Stimulated activated CD4-positive, alpha-beta T cell treated with anti-CD3 and anti-CD28 coated beads, Interleukin-12 subunit alpha, Interleukin-12 subunit beta, amount 100 ng/mL, for 24 hours (primary cell): ENCODE results near the gene FMN2.

ENCODE experiments used
- DNase-seq, 2 experiments: peaks; one replicate each; pipeline ENCODE4 v3.0.0-alpha.2; 2020; ENCODE audit warnings: low read depth in 2 of 2

The FMN2 gene

DNA sequence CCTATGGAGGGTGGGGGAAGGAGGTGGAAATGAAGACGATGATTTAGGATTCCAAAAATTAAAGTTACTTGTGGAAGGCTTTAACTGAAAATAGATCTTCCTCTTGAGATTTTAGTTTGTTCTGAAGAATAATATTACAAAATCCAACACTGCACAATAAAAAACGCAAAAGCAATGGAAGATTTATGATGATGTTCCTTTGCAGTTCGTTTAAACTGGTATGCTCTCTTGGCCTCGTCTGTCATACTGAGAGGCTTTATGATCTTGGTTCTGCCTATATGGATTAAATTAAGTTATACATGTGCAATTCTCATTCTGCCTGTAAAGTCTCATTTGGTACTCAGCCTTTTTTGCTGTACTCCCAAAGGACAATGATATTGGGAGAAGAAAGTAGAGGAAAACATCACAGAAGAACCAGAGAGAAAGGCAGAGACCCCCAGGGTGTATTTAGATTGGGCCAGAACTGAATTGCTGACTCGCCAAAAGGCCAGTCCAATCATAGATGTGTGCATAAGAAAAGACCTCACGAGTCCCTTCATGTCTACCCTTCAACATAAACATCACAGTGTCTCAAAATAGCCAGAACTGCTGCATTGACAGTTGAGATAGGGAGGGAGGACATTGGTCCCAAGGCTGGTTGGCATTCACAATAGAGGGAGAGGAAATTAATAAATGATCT, 331.7 kb downstream of the FMN2 start:
- DNase-seq, result no peak

DNA sequence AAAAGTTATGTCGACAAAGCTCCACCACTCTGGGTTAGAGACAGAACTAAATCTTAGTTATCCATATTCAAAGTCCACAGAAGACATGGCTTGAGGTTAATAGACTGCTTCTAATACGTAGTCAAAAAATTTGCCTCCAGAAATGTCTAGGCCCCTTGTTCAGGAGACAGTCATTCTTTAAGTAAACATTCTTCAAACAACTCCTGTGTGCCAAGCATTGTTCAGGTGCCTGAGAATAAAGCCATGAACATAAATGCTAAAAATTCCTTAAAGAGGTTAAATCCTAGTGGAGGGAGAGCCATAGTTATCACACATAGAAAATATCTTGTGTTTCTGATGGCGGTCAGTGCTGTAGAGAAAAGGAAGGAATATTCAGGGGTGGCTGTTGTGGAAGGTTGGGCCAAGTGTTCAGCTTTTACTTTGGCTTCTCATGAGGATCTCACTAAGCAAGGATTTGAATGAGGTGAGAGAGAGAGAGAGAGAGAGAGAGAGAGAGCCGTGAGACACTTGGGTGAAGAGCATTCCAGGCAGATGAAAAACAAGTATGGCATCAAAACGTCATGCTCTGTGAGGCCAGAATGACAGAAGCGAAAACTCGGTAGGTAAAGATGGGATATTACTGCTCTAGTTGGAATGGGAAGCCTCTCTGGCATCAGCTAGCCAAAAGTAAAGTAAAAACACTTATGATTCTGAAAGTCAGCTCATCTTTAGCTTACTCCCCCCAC, 333.2 kb downstream of the FMN2 start:
- no peak for DNase-seq

DNA sequence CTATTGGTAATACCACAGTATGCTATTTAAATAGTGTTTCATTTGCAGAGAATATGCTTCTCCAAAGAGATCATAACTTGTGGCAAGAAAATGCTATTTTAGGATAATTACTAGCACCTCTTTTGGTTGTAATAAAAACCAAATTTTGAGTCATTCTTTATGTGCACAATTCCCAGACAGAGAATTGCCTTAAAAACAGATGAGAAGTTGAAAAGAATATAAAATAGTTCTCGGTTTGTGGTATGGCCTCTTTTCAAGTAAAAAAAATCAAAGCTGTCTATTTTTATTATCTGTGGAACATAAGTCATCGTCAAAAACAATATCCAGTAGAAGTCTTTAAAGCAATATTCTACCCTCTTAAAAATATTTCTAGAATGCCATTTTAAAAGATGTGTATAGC, 334.4 kb downstream of the FMN2 start:
- DNase-seq, result no peak

DNA sequence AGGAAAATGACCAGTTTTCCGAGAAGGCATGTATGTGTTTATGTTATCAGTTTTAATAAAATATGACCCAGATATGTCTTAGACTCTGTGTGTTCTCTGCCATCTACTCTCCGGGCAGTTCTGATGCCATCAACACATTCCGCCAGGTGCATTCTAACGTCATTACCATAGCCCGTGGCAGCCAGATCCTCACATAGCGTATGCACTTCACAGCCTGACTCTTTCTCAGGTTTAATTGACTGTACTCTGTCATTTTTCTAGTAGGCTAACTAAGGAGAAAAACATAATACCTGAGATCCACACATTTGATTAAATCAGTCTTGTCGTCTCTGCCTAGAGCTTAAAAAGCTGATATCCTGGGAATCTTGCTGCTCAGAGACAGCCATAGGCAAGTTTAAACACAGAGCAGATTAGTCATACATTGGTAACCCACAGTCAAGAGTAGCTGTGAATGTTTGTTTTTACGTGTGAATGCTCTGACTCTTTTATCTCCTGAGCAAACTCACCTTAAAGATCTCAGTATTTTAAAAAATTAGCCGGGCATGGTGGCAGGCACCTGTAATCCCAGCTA, 344.4 kb downstream of the FMN2 start:
- DNase-seq, result no peak

DNA sequence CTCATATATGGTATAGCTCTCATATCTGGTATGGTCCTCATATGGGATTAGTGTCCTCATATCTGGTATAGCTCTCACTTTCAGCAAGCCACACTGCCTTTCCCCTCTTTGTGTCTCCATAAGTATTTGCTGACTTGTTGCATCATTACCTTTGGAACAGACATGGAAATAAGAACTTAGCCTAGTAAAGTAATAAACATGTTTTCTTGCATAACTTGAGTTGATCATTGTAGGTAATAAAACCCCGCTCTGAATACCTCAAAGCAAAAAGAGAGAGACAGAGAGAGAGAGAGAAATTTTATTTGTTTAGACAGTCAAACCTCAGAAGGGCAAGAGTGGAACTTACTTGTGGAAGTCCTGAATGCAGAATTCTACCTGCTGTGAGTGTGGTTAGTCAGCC, 350.0 kb downstream of the FMN2 start:
- no peak for DNase-seq

DNA sequence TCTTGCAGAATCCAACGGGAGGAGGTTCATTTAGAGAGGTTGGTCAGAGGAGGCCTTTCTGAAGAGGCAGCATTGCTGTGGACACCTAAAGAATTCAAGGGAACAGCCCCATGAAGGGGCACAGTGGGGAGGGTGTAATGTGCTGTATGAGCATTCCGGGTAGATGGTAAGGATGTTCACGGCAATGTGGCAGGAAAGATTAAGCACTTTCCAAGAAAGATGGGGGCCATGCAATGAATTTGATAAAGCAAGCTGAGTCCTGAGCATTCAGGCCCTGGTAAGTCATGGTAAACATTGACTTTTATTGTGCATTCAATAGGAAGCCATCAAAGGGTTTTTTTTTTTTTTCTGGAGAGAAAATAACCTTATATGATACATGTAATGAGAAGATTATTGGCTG, 353.7 kb downstream of the FMN2 start:
- no peak for DNase-seq

DNA sequence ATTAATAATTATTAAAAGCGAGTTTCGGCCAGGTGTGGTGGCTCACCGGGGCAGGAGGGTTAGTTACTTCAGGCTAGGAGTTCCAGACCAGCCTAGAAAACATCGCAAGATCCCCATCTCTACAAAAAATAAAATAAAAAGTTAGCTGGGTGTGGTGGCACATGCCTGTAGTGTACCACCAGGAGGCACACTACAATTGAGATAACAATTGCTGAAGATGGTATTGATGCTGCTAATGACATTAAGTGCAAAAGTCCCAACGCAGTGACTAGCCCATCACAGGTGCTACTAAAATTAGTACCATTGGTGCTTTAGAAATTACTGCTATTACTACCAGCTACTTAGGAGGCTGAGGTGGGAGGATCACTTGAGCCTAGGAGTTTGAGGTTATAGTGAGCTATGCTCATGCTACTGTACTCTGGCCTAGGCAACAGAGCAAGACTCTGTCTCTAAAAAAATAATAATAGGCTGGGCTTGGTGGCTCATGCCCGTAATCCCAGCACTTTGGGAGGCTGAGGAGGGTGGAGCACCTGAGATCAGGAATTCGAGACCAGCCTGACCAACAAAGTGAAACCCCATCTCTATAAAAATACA, 363.6 kb downstream of the FMN2 start:
- no peak for DNase-seq

DNA sequence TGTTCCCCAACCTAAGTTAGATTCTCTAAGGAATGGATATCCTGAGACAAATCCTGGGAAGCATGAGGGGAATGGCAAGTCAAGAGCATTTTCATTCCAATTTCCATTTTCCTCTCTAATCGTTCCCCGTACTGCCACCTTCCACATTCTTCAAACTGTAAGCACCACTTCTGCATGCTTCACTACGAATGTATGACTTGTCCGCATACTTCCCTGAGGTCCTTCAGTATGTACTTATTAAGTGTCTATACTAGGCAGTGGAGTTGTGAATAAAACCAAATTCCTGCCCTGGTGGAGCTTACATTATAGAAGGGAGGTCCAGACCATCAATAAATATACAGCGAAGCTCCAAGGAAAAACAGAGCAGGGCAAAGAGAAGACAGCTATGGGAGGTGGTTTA, 365.5 kb downstream of the FMN2 start:
- no peak for DNase-seq

DNA sequence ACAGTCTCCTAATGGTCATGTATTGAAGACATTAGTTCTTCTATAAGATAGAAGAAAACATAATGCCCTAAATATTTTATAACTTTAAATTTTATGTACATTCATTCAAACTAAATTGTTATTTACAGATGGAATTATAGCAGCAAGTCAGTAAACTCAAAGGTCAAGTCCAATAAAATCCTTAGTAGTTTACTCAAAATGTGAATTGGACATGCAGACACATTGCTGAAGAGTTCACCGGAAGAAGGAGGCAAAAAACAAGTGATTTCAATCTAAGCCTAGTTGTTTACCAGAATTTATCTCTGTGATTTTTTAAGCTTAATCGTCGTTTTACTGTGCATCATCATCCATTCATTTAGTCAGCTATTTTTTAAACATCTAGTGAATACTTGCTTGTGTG, 370.6 kb downstream of the FMN2 start:
- DNase-seq, result no peak

DNA sequence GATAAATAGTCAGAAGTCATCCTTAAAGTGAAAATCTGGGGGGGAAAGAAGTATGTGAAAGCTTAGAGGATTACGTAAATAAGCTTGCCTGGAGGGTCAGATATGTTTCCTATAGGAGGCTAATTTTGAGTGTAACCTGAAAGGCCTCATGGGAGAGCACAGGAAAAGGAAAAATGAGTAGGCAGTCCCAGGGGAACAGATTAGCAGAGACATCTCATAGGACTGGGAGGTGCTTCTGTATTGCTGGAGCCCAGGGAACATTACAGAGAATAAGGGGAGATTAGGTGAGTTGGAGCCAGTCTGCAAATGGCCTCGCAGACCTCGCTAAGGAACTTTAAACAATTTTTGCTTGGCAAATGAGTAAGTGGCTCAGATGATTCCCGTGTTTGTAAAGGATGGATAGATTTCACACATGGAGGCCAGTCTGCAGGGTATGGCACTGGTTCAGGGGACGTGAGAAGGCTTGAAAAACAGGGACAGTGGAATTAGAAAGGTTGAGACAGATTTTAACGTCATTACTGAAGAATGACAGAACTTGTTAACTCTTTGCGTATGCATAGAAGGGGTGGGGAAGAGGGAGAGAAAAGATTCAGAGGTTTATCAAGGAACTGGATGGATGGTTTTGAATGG, 371.2 kb downstream of the FMN2 start:
- DNase-seq, result no peak

DNA sequence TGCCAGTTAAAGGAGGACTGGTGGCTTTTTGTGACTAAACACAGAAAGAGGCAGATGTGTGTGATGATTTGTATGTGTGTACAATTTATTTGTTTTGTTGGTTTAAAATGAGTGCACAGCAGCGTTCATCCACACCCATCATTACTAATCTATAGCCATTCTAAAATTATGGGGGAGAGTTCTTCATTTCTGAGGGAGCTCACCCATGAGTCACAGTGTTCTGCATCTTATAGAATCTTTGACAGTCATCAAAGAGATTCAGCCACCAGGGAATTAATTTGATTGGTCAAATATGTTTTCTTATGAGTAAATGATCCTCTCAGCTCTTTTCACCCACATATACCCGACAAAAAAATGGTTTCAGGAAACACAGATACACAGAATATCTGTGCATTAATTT, 372.4 kb downstream of the FMN2 start:
- DNase-seq, result no peak

DNA sequence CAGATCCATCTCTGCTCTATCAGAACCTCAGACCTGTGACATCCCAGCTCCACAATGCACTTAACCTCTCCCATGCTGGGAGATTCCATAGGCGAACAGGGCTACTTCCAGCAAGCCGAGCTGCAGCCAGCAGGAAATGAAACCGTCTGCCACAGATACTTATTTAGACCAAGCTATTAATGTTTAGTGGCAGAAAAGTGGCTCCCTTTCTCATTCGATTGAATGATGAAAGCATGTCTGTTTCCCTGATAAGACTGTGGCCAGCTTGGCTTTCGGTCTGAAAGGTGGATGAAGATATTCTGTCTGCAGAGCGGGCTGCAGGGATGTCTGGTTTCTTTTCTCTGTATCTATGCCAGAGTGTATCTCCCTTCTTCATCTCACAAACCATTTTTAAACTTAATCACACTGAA, 373.9 kb downstream of the FMN2 start:
- no peak for DNase-seq

DNA sequence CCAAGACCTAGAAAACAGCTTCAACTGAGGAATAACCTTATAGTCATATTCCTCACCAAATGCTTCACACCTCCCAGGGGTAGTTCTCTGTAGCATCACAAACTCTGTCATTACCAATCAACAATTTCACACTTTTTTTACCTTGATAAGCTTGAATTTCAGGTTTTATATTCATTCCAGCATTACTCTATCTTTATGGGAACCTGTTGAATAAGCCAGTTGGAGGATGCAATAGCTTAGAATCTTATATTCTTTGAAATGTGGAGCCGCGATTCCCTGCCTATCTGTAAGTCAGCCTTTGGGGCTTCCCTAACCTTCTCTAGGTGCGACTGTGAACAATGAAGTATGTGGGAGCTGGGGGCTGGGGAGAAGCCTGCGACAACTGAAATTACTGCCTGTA, 374.8 kb downstream of the FMN2 start:
- DNase-seq, result no peak

DNA sequence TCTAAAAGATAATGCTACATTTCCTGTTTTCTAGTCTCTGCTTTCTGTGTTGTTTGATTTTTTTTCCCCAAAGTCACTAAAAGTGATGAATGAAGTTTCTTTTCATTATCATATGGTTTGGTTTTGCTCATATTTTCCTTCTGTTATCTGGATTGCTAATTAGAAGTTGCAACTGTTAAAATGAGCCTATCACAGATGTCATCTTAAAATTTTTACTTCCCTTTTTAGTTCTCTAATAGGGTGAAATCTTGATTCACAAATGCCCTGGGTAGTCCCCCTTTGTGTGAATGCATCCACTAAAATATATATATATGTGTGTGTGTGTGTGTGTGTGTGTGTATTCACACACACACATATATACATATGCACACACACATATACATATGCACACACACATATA, 376.2 kb downstream of the FMN2 start:
- DNase-seq, result no peak

DNA sequence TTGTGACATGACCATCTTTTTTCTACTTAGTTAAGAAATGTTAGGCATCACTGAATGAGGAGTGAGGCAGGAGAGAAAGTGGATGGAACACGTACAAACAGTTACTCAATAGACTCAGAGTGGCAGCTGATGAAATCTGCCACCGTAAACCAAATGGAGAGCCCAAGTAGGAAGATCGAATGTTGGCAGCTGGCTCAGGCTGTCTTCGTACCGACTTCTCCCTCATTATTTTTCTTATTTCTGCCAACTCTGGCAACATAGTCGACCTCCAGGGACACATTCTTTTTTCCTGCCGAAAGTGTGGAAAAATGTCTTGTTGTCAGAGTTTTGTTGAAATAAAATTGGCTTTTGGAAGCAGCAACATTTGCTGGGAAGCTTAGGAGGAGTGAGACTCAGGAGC, 377.0 kb downstream of the FMN2 start:
- DNase-seq, result no peak

DNA sequence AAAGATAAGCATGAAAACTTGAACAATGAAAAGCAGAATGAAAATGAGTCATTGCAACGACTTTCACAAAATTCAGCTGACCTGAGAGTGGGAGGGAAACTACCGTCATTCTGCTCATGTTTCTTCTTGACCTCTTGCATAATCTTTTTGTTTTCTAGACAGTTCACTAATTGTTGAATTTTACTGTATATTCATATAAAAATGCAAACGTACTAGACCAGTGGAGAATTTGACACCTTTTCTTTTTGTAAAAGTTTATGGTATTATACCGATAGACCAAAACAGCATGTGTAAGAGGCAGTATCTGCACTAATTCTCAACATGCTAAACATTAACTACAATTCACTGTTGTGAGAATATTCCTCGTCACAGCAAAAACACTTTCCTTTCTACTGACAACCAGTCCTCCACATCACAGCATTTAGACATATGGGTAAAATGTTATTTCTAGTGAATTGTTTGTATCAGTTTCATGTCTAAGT, 382.5 kb downstream of the FMN2 start:
- DNase-seq, result no peak

DNA sequence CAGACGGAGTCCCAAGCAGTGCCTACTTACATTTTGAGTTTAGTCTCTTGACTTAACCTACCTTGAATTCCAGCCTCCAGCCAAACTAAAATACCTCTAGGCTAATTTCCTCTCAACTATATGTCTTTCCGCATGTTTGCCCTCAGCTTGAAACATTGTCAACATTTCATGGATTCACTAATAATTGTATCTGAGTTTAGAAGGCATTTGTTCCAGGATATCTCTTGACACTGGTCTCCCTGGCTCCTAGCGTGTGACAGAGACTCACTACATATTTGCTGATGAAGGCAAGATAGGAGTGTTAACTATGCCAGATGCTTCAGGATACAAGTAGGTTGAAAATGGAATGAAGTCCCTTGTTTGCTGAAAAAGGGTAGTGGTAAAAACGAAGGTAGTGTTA, 384.1 kb downstream of the FMN2 start:
- no peak for DNase-seq

DNA sequence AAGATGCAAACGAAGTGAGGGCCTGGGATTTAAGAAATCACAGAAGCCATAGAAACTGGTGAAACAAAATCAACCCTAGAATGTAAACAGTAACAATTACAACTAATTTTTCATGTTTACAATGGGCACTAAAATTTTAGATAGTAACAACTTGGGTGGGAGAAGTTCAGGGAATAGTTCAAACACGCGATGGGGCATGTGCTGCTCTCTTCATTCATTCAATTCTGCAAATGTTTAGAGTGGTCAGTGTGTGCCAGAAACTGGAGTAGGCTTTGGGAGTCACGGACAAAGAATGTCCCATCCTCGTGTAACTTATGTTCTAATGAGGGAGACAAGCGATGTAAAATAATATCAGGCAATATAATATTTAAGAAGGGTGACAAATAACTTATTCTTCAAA, 386.9 kb downstream of the FMN2 start:
- no peak for DNase-seq

DNA sequence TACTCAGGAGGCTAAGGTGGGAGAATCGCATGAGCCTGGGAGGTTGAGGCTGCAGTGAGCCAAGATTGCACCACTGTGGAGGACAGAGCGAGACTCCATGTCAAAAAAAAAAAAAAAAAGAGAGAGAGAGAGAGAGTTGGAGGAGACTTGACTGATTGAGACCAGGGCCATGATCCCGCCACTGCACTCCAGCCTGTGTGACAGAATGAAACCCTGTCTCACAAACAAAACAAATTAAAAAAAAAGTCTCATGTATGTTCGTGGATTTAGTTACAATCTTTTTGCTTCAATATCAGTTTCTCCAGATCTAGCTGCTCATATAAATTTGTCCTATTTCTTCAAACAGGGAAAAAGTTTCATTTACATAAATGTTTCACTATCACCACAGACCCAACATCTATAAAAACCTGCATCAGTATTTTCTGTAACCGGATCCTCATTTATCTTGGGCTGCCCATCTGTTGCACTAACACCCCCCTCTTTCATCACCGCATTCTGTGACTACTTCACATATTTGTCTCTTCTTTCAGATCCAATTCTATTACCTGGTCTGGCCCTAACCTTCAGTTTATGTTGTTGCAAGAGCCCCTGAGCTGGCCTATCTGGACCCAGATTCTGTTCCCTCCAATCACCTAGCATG, 393.2 kb downstream of the FMN2 start:
- DNase-seq, result no peak

DNA sequence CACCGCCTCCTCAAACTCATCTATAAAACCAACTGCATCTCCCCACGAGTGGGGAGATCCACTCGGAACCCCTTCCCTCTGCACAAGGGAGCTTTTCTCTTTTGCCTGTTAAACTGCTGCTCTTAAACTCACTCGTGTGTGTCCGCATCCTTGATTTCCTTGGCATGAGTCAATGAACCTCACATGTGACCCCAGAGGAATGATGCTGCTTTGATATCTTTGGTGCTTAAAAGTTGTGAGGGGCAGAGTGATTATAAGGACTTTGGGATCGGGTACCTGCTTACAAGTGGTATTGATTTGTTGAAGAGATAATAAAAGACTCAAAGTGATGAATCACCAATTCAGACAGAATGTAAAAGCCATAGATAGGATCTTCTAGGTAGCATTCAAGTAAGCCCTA, 394.9 kb downstream of the FMN2 start:
- DNase-seq, result no peak

DNA sequence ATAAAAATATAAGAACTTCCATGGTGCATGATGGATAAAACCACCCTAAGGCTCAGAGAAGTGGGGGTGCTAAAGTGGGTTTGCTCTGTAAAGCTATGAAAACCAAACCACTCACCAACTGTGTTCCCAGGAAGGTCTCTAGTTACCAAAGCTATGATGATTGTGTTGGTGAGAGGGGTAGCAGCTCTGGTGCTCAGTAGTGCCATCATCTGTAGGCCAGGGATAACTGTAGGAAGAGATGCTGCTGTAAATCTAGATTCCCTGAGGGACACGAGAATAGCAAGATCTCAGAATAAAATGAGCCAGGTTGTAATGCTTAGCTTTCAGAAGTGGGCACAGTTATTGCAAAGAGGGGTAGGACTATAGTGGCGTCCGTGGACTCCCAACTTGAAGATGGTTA, 395.8 kb downstream of the FMN2 start:
- no peak for DNase-seq

DNA sequence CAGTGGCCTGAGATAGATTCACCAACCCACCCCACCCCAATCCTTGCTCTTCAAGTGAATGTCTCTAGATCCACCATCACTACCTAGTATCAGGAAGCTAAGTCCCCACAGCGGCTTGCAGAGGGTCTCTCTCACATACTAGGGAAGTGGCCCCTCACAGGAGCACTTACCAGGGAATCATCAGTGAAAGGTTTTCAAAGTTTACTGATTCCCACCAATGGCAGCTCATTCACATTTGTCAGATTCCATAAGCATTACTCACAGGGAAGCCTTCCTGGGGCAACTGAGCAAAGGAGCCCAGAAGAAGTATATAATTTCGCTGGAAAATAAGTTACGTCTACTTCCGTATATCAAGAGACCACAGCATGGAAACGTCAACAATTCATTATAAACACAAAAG, 399.5 kb downstream of the FMN2 start:
- no peak for DNase-seq
